ENCODE results near the gene FGGY.

GRCh38 chr1:59434336-59434735 lies 137.4 kb downstream of the FGGY start:
- TF ChIP-seq POLR2A (IDR thresholded peaks at IDR 0.05; ENCODE audit: low read length) (no peak), GATA1 (IDR thresholded peaks at IDR 0.05; ENCODE audit: low read depth, low read length) (no peak)
